HepG2 (cell line): Measurements from ENCODE around the gene ACTR1B. TPM values are rescaled to one million over a fixed set of nuclear protein-coding genes. Genes with fewer than 3 reads are reported as not detected.

Source experiments
- CHCHD3 ChIP-seq: sonication (generic); formaldehyde crosslinking; IDR thresholded peaks from 2 replicates; pipeline ENCODE4 v1.8.0; 2022; ENCODE audit warnings: mild to moderate bottlenecking, missing genetic modification reagents, moderate library complexity
- ETV6 ChIP-seq: sonication (generic); formaldehyde crosslinking; conservative IDR thresholded peaks from 2 replicates; pipeline ENCODE4 v1.4.0; 2020; ENCODE audit warnings: missing genetic modification reagents
- FOSL2 ChIP-seq: sonication (generic); formaldehyde crosslinking; IDR thresholded peaks from 2 replicates; pipeline ENCODE4 v1.4.0; 2020; ENCODE audit warnings: missing genetic modification reagents
- FOXP1 ChIP-seq, 2 experiments: fragments of 450-650 bp in 1 of 2; IDR thresholded peaks; 2 replicates each; pipeline ENCODE4 v1.6.1; 2017 to 2018; ENCODE audit warnings: antibody characterized with exemption in 1 of 2
- GATAD1 ChIP-seq: IDR thresholded peaks from 2 replicates; pipeline ENCODE4 v1.6.1; 2016; ENCODE audit warnings: missing genetic modification reagents, missing compliant biosample characterization
- HNRNPL ChIP-seq: fragments of 200-400 bp; formaldehyde crosslinking; IDR thresholded peaks from 2 replicates; pipeline ENCODE4 v1.6.1; 2017; ENCODE audit warnings: mild to moderate bottlenecking, low read depth, low read length
- MAF1 ChIP-seq: sonication (generic); formaldehyde crosslinking; IDR thresholded peaks from 2 replicates; pipeline ENCODE4 v1.5.0; 2020; ENCODE audit warnings: missing genetic modification reagents, borderline replicate concordance
- NR2F6 ChIP-seq, 2 experiments: IDR thresholded peaks; 2 replicates each; pipeline ENCODE4 v1.6.1; 2016; ENCODE audit warnings: antibody characterized with exemption in 1 of 2, mild to moderate bottlenecking in 1 of 2
- RAD21 ChIP-seq: fragments of 450-650 bp; formaldehyde crosslinking; IDR thresholded peaks from 2 replicates; pipeline ENCODE4 v1.5.0; 2020; ENCODE audit warnings: mild to moderate bottlenecking
- RBFOX2 ChIP-seq: fragments of 200-400 bp; formaldehyde crosslinking; IDR thresholded peaks from 2 replicates; pipeline ENCODE4 v1.6.1; 2017; ENCODE audit warnings: low read depth, mild to moderate bottlenecking, low read length
- YEATS4 ChIP-seq: sonication (generic); formaldehyde crosslinking; IDR thresholded peaks from 2 replicates; pipeline ENCODE4 v1.4.0; 2020; ENCODE audit warnings: missing genetic modification reagents, borderline replicate concordance
- ZNF160 ChIP-seq: sonication (generic); formaldehyde crosslinking; IDR thresholded peaks from 2 replicates; pipeline ENCODE4 v1.8.0; 2022; ENCODE audit warnings: mild to moderate bottlenecking, inconsistent platforms, missing genetic modification reagents
- ZNF44 ChIP-seq: sonication (generic); formaldehyde crosslinking; IDR thresholded peaks from 2 replicates; pipeline ENCODE4 v1.5.1; 2020; ENCODE audit warnings: mild to moderate bottlenecking, missing genetic modification reagents
- ZNF451 ChIP-seq: sonication (generic); formaldehyde crosslinking; IDR thresholded peaks from 2 replicates; pipeline ENCODE4 v1.5.0; 2020; ENCODE audit warnings: mild to moderate bottlenecking, missing genetic modification reagents
- ZNF879 ChIP-seq: sonication (generic); formaldehyde crosslinking; IDR thresholded peaks from 2 replicates; pipeline ENCODE4 v1.8.1; 2023; ENCODE audit warnings: missing genetic modification reagents
- polyA plus RNA-seq, 8 experiments: library from polyadenylated mRNA; depleted of rRNA in 3 of 8; stranded (reverse) in 7 of 8; unstranded in 1 of 8; fragments of >200 nt; fragmentation: Illumina TruSeq in 4 of 8; extraction: Trizol in 4 of 8; gene quantifications; 2 replicates each; pipeline versions ENCODE4 v1.2.1 to v1.2.3, GENCODE V29; 2011 to 2016; ENCODE audit warnings: low read depth in 4 of 8, missing spikeins in 1 of 8, mixed read lengths in 1 of 8; ENCODE audit not compliant: insufficient read depth in 1 of 8
- total RNA-seq, 5 experiments: library from RNA; depleted of rRNA; stranded (reverse); fragments of >200 nt; fragmentation: Illumina TruSeq; extraction: Trizol; gene quantifications; 2 replicates each; pipeline ENCODE4 v1.2.3, GENCODE V29; 2016; ENCODE audit warnings: low read depth in 1 of 5
- TF ChIP-seq, protein P1 (sequence below): sonication (generic); formaldehyde crosslinking; IDR thresholded peaks from 2 replicates; pipeline ENCODE4 v1.9.0; 2021; ENCODE audit warnings: missing genetic modification reagents, borderline replicate concordance
- TF ChIP-seq, protein P2 (sequence below): IDR thresholded peaks from 2 replicates; pipeline ENCODE4 v1.6.1; 2016; ENCODE audit warnings: low read depth
- TF ChIP-seq, protein P3 (sequence below): sonication (generic); formaldehyde crosslinking; IDR thresholded peaks from 2 replicates; pipeline ENCODE4 v1.5.0; 2020; ENCODE audit warnings: missing genetic modification reagents

ACTR1B gene
- total and polyA plus RNA-seq, 2 of the 13 experiments (the other 11 are each of a cell fraction or from before 2014, with no cell fraction given), result 61.7 to 76.7 TPM

DNA sequence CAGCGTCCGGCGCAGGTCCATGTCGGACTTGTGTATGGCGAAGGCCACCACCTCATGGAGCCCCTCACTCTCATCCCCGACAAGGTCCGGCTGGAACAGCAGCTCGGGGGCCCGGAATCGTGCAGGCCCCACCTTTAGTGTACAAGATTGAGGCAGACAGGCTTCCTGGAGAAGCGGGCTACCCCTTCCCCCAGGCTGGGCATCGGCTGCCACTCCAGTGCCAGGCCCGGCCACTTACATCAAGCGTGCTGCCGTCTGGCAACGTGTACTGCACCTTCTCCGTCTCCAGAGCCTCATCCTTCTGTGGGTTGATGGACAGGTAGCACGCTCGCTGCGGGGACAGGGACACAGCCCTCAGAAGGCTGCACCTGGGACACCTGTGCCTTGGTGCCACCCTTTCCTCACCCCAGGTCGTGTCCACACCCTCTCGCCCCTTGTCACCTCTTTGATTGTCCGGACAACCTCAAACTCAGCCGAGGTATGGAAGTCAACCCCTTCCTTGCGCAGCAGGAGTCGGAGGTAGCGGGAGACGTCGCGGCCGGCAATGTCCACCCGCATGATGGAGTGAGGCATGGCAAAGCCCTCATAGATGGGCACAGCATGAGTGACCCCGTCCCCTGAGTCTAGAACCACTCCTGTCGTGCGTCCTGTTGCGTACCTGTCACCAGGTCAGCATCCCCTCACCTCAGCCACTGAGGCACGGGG lies 5.7 kb downstream of the ACTR1B start (continued):
- TF ChIP-seq, protein P1, sequence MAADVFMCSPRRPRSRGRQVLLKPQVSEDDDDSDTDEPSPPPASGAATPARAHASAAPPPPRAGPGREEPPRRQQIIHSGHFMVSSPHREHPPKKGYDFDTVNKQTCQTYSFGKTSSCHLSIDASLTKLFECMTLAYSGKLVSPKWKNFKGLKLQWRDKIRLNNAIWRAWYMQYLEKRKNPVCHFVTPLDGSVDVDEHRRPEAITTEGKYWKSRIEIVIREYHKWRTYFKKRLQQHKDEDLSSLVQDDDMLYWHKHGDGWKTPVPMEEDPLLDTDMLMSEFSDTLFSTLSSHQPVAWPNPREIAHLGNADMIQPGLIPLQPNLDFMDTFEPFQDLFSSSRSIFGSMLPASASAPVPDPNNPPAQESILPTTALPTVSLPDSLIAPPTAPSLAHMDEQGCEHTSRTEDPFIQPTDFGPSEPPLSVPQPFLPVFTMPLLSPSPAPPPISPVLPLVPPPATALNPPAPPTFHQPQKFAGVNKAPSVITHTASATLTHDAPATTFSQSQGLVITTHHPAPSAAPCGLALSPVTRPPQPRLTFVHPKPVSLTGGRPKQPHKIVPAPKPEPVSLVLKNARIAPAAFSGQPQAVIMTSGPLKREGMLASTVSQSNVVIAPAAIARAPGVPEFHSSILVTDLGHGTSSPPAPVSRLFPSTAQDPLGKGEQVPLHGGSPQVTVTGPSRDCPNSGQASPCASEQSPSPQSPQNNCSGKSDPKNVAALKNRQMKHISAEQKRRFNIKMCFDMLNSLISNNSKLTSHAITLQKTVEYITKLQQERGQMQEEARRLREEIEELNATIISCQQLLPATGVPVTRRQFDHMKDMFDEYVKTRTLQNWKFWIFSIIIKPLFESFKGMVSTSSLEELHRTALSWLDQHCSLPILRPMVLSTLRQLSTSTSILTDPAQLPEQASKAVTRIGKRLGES (CRISPR knock-in tag), result no peak
- TF ChIP-seq FOSL2 (CRISPR knock-in tag), result no peak
- no peak for TF ChIP-seq RAD21 (CRISPR knock-in tag)
- no peak for TF ChIP-seq ZNF44 (CRISPR knock-in tag)
- no peak for TF ChIP-seq ZNF879
- TF ChIP-seq NR2F6 (IDR thresholded peaks at IDR 0.05), result no peak
- TF ChIP-seq NR2F6 (CRISPR knock-in tag; IDR thresholded peaks at IDR 0.05), result no peak
- TF ChIP-seq, protein P2, sequence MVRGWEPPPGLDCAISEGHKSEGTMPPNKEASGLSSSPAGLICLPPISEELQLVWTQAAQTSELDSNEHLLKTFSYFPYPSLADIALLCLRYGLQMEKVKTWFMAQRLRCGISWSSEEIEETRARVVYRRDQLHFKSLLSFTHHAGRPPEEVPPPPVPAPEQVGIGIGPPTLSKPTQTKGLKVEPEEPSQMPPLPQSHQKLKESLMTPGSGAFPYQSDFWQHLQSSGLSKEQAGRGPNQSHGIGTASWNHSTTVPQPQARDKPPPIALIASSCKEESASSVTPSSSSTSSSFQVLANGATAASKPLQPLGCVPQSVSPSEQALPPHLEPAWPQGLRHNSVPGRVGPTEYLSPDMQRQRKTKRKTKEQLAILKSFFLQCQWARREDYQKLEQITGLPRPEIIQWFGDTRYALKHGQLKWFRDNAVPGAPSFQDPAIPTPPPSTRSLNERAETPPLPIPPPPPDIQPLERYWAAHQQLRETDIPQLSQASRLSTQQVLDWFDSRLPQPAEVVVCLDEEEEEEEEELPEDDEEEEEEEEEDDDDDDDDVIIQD (CRISPR knock-in tag), result no peak
- peak; percentile 66 for TF ChIP-seq RBFOX2
- TF ChIP-seq CHCHD3 (CRISPR knock-in tag), result no peak
- TF ChIP-seq, protein P3, sequence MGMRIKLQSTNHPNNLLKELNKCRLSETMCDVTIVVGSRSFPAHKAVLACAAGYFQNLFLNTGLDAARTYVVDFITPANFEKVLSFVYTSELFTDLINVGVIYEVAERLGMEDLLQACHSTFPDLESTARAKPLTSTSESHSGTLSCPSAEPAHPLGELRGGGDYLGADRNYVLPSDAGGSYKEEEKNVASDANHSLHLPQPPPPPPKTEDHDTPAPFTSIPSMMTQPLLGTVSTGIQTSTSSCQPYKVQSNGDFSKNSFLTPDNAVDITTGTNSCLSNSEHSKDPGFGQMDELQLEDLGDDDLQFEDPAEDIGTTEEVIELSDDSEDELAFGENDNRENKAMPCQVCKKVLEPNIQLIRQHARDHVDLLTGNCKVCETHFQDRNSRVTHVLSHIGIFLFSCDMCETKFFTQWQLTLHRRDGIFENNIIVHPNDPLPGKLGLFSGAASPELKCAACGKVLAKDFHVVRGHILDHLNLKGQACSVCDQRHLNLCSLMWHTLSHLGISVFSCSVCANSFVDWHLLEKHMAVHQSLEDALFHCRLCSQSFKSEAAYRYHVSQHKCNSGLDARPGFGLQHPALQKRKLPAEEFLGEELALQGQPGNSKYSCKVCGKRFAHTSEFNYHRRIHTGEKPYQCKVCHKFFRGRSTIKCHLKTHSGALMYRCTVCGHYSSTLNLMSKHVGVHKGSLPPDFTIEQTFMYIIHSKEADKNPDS (CRISPR knock-in tag), result no peak
- no peak for TF ChIP-seq ZNF451 (CRISPR knock-in tag)
- TF ChIP-seq ETV6 (CRISPR knock-in tag), result no peak
- TF ChIP-seq HNRNPL, result 0 out of 2 replicates have a peak, but pooled peaks have one; percentile 48
- TF ChIP-seq ZNF160, result 0 out of 2 replicates have a peak, but pooled peaks have one; percentile 23
- no peak for TF ChIP-seq GATAD1 (CRISPR knock-in tag)
- no peak for TF ChIP-seq FOXP1 (IDR thresholded peaks at IDR 0.05)
- no peak for TF ChIP-seq FOXP1 (CRISPR knock-in tag; IDR thresholded peaks at IDR 0.05)
- no peak for TF ChIP-seq YEATS4 (CRISPR knock-in tag)
- TF ChIP-seq MAF1 (CRISPR knock-in tag), result no peak
- TF ChIP-seq, all 625 proteins: peak for 6
